Medulla oblongata (tissue), 1 donor: ENCODE measurements around the gene LRP2BP.
"Not testable (repeated sequence)": the region's sequence is repeated elsewhere in the genome, so short reads cannot be mapped to it uniquely, and the experiment has no call there.

ENCODE experiments used
- DNase-seq: peaks from one replicate; pipeline ENCODE4 v3.0.0-alpha.2; 2015; ENCODE audit errors: extremely low spot score

LRP2BP gene

DNA sequence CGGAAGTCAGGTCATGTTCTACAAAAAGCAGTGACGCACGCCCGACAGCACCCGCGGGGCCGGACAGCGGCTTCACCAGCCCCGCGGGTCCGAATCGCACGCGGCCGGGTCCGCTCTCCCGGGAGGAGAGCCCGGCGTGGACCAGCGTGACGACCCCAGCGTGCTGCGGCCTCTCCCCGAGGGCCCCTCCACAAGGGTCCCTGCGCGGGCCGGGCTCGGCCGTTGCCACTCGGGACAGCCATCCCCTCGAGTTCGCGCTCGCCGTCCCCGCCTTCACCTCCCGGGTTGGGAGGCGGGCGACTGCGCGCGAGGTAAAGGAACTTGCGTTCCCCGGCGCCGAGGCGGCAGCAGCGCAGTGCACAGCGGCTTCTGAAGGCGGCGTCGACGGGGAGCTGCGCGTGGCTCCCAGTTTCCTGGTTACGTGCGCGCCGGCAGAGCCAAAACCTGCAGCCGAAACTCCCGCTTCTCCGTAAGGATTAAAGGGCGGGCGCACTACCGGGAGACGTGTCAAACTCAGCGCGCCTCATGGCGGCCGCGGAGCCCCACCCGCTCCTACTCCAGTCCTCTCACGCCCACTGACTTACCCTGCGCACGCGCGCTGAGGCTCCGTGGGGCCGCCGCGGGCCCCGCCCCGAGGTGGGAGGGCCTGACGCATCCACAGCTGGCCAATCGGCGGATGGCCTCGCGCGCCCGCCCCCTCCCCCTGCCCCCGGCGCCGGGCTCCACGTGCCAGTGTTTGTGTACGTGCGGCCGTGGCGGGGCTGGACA is 416 bp upstream of the LRP2BP start:
- peak; percentile 99 for DNase-seq

DNA sequence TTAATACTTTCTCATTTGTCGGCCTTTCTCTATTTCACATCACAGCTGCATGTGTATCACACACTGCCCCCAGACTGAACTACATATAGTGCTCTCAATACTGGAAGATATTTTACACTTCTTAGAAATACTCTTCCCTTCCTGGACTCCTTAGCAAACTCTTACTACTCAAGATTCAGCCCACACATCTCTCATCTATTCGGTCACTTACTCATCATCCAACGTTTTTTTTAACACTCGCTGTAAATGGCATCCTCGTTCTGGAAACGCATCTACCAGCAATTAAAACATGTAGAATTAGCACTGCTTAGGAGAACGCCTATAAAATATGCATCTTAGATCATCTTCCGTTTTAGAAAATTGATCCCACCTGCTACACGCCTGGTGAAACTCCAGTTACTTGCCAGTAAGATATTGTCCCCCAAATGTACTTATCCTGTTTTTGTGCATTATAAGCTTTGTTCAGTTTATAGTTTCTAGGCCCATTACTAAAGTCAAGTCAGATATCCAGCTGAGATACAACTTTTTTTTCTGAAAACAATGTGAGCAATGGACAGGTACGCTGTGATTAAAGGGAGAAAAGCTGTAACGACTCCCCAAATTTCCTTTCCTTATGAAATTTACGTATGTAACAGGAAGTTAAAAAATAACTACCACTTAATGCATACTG is 1.0 kb downstream of the LRP2BP start:
- DNase-seq, result peak; percentile 57

DNA sequence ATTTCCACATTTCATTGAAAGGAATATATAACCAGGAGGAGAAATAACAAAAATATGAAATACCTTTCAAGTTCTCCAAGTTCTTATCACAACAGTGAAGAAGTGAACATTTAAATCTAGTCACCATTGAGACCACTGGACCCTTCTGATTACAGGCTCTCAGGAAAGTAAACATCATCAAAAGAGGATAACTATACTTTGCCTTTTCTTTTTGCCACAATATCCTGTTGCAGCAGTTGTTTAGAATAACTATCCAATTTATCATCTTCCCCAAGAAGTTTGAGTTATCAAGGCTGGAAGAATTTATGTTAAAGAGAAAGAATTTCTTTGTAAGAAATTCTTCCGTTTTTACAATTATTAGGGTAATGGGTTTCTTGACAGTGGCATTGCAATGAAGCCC is 3.6 kb downstream of the LRP2BP start:
- no peak for DNase-seq

DNA sequence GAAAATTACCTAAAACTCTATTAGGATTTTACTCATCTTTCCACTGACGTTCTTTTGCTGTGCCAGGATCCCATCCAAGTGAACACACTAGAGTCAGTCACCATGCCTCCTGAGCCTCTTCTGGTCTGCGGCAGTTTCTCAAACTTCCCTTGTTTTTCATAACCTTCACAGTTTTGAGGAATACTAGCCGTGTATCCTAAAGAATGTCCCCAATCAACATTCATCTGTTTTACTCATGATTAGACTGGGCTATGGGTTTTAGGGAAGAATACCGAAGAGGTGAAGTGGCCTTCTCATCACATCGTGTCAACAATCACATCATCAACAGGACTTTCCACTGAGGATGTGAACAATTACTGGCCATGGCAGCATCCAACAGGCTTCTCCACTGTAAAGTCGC is 4.8 kb downstream of the LRP2BP start:
- no peak for DNase-seq

DNA sequence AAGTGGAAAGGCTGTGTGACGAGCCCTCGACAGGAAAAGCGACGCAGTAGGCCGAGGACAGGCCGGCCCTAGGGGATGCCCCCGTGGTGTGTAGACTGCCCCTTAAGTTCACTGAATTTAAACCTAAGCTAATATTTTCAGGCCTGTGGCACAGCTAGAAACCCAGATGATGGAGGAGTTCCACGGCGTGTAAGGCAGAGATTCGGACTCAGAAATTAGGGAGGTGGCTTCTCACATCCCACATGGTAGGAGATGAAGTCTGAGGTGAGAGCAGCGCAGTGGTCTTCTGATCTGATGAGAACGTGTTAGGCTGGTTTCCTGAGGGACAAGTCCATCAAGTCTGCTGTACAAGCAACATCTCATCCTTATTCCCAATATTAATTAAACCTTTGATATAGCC is 7.8 kb downstream of the LRP2BP start:
- DNase-seq, result no peak

DNA sequence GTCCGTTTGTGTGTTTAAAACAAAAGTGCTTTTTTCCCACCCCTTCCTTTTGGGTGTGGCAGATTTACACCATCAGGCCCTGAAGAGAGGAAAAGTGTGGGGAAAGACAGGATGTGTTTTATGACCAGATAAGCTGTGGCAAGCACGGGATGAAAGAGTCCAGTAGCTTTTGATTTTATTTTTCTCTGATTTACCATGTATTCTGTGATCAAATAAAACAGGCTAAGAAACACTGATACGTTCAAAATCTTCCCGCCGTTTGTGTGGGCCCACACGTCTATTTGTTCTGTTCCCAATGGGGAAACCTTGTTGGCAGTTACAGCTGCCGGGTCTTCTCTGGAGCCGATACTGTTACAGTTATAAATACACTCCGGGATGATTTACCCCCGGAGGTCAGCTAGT is 10.8 kb downstream of the LRP2BP start:
- DNase-seq, result no peak

DNA sequence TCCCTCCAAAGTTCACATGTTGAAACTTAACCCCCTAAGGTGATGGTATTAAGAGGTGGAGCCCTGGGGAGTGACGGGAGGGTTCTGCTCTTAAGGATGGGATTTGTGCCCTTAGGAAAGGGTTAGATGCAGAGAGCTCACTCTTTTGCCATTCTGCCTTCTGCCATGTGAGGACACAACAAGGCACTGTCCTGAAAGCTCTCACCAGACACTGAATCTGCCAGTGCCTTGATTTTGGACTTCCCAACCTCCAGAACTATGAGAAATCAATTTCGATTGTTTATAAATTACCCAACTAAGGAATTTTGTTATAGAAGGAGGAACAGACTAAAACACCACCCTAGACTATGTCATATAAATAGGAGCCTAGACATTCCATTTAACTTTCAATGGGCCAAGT is 11.7 kb downstream of the LRP2BP start:
- no peak for DNase-seq

DNA sequence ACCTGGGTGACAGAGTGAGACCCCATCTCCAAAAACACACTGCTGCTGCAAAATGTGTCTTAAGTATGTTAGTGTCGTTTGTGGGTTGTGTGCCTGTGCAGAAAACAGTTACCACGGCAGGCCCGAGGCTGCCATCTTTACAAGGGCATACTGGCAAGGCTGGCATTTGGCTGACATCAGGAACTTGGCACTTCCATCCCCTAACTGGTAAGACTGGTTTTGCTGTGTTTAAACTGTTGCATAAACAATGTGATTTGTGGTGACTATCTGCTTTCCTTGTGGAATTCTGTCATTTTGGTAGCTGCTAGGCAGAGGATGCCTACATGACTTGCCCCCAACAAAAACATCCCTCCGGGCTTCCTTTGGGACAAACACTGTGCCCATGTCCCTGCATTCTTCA is 12.3 kb downstream of the LRP2BP start:
- DNase-seq, result no peak

DNA sequence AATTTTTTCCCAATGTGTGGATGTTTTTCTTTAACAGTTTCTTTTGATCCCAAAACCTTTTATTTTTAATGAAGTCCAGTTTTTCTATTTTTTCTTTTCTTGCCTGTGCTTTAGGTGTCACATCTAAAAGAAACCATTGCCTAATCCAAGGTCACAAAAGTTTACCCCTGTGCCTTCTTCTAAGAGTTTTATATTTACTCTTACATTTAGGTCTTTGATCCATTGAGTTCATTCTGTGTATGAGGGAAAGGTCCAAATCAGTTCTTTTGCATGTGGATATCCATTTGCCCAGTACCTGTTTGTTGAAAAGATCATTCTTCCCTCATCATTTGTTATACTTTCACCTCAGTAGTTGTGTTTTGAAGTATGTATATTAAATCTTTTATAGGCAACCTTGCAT is 13.0 kb downstream of the LRP2BP start:
- no peak for DNase-seq

DNA sequence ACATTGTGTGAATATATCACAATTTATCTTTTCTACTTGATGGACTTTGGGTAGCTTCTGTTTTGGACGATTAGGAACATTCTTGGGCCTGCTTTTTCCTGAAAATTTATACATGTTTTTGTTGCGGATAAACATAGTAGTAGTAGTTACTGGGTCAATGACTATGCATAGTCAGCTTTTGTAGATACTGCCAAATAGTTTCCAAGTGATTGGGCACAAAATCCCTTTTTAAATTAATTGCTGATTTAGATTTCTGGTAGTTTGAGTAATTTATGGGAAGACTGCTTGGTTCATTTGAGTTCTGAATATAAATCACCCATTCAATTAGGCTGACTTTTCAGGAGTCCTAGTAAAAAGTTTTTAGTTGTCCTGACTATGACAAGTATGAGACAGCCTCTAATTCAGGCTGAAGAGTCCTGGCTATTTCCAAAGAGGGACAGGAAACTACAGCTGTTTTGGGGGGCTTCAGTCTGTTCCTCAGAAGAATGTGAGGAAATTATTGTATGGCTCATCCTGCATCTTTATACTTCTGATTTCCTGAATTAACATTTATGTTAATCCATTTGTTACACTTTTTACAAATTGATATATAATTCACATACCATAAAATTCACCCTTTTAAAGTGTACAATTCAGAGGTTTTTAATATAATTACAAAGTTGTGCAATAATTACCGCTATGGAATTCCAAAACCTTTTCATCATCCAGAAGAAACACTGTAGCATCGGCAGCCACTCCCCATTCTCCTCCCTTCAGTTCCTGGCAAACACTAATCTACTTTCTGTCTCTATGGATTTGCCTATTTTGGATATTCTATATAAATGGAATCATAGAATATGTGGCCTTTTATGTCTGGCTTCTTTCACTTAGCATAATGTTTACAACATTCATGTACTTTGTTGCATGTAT is 14.2 kb downstream of the LRP2BP start:
- DNase-seq, result no peak

DNA sequence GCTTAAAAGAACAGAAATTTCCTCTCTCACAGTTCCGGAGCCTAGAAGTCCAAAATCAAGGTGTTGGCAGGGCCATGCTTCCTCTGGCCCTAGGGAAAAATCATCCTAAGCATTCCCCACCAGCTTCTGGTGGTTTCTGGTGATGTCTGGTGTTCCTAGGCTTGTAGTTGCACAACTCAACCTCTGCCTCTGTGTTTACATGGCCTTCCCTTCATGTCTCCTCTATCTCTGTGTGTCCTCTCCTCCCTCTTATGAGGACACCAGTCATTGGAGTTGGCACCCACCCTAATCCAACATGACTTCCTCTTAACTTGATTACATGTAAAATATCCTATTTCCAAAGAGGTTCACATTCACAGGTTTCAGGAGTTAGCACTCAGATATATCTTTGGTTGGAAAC is 15.4 kb downstream of the LRP2BP start:
- DNase-seq, result no peak

DNA sequence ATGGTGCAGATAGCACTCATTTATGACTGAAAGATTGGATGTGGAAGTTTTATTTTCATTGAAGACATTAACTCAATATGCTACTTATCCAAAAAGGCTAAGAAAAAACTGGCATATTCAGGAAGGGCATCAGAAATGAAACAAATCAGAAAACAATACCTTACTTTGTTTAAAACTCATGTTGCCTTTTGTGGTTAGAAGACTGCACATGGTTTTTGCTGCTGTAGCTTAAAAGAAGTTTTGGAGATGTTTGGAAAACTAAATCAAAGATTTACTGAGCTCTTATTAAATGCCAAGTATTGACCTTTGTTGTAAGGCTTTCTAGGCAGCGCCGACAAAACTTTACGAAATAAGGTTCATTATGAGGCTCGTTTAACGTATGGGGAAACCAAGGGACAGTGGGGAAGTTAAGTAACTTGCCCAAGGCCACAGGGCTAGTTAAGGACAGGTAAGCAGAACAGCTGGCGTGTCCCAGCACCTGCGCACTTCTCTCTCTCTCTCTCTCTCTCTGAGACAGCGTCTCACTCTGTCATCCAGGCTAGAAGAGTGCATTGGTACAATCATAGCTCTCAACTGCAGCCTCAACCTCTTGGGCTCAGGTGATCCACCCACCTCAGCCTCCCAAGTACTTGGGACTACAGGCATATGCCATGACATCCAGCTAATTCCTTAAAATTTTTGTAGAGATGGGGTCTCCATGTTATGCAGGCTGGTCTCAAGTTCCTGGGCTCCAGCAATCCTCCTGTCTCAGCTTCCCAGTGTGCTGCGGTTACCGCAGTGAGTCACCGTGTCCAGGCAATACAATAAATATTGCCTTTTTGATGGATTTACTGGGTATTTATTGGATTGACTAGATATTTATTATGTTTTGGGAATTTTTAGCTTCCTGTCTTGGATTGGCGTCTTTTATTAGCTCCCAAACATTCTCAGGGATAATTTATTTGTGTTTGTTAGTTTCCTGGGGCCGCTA is 16.1 kb downstream of the LRP2BP start:
- no peak for DNase-seq

DNA sequence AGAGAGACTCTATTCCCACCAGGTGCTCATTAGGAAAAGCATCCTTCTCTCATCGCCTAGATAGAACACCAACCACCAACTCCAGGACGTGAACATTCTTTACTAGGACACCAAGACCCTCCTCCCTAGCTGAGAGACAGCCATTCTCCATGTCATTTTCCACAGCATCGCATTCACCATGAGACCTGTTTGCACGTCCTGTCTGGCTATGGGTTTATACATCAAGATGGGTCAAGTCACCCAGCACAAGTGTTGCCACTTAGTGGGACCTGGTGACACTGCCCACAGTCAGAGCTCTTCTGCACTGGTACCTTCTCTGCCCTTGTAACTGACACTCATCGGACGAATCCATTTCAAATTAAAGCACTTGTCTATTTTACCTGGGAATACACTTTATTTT is 17.5 kb downstream of the LRP2BP start:
- DNase-seq, result no peak

DNA sequence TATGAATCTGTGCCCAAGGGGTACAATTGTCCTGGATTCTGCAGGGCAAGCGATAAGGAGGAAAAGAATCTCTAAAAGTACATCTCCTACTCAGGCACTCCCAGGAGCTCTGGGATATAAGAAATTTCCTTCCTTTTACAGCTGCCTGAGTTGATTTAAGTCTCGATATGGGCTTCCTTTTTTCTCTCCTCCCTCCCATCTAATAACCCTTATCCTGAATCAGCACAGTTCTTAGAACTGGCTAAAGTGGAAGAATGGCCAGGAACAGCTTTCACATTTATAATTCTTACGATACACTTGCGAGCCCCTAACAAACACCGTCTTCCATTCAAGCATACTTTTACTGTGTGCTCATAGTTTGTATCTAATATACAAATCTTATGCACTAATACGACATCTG is 21.2 kb downstream of the LRP2BP start:
- DNase-seq, result no peak

DNA sequence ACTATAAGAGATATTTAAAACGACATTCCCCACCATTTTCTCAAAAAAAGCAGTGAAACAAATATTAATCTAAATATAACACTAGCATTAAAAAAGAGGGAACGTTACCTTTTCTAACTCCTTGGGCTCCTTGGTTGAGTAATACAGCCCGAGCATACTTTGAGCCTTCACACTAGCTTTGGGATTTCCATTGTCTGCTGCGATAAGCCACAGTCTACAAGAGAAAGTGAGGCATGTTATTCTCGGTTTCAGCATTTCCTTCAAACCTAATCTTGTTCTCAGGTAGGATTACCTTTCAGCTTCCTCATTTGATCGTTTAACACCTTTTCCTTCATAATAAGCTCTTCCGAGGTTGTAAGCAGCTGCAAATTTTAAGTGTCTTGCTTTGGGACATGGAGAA is 21.7 kb downstream of the LRP2BP start:
- DNase-seq, result no peak

DNA sequence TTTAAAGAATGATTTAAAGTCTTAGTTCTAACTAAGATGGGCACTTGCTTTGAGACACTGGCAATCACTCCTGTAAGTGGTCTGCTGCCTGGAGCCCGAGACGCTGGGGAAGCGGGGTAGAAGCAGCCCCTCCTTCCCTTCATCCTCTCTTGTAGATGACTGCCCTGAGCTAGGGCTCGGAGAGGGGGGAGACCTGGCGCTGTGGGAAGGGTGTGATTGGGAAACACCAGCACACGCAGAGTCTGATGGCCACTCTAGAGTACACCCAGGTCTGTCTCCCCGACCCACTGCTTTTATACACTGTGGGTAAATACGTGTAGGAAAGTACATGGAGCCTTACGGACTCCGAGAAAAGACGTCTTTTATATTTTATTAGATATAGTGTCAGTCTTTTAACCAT is 24.0 kb downstream of the LRP2BP start:
- DNase-seq, result no peak

DNA sequence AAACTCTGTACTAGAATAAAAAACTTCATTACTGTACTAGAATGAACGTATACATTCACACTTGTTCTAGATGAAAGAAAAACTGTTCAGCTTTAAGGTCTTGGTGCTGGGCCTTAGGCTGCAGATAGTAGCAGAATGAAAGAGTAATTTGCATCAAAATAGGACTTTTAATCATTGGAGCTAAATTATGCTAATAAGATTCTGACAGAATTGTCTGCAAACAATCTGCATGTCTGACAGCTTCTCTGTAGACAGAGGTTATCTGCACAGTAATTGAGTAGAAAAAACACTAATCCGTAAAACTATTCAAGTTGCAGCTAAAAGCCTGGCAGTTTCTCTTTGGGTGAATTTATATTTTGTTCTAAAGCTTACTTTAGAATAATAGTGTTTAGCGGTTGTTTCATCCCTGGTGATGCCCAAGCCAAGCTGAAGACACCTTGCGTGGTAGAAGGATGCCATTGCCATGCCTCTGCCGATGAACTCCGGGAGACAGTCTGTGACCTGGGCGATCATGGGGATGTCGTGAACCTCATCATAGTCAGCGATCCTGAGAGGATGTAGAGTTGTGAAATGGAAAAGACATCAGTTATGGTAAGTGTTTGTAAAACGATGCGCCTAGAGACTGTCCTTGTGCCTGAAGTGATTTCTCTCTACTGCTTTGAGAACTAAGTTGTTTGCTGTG is 25.3 kb downstream of the LRP2BP start:
- DNase-seq, result no peak

DNA sequence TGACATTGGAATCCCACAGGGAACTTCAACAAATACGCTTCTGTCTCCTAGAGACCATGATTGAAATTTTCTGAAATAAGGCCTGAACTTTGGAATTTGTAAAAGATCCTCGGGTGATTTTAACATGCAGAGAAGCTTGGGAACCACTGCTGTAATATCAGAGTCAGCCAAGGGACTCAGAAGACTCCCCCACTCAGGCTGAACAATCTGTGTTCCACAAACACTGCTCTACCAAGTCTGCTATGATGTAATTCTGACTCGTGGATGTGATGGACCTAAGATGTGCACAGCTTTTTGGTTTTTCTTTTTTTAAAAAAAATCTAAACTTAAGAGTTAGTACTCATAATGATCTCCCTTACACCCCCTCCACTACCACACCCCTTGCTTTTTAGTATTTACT is 26.0 kb downstream of the LRP2BP start:
- no peak for DNase-seq

DNA sequence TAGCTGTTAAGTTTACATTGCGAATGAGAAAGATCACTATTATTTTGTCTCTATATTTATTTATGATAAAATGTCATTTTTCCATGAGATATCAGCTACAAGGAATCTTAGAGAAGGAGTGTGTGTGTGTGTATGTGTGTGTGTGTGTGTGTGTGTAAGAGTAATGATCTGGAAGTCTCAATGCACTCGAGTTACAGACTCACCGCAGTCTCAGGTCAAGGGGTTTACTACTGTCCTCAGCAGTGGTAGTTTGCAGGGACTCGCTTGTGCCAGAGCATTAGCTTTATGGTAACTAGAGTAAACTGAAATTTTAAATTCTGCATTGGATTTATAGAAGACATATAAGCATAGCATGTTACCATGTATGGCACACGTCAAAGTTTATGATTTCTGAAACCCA is 30.8 kb downstream of the LRP2BP start:
- DNase-seq, result no peak

DNA sequence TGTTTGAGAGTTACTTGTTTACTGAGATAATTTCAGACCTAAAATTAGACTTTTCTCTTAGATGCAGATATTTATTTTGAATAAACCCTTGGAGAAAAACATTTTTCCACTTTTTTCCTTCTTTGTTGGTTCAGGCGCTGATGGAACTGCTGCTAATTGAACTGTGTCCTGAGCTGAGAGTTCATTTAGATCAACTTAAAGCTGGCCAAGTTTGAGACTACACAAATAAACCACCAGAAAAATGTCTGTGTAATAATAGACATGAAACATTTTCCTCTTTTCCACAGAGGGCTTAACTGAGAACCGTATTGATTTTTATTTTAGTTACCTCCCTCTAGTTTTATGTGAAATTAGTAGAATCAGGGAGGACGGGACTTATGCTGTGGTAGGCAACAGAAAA is 32.5 kb downstream of the LRP2BP start:
- DNase-seq, result no peak

DNA sequence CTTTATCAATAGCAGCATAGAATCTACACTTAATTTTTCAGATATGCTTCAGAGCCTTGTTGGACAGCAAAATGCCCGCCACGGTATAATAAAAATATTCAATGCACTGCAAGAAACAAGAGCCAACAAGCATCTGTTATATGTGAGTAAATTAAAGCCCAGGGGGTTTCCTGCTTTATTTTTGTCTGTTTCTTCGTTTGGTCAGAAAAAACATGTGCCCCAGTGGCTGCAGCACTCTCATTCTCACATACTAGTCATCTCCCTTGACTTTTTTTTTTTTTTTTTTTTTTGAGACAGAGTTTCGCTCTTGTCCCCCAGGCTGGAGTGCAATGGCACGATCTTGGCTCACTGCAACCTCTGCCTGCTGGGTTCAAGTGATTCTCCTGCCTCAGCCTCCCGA is 33.2 kb downstream of the LRP2BP start:
- DNase-seq, result not testable (repeated sequence)
